PFSK-1 (cell line): Measurements from ENCODE around the gene SPTB.

Source experiments
- POLR2AphosphoS5 ChIP-seq: IDR thresholded peaks from 2 replicates; pipeline ENCODE4 v1.6.1; 2012; ENCODE audit warnings: low read depth, mild to moderate bottlenecking, control low read depth, low read length, moderate library complexity
- TAF1 ChIP-seq: IDR thresholded peaks from 2 replicates; pipeline ENCODE4 v1.6.1; 2012; ENCODE audit warnings: low read length, control low read depth, borderline replicate concordance; ENCODE audit not compliant: insufficient read depth
- TF ChIP-seq, protein P1 (sequence below), 2 experiments: IDR thresholded peaks; 2 replicates each; pipeline versions ENCODE4 v1.6.1 to v1.8.0; 2011 to 2012; ENCODE audit warnings: low read depth in 2 of 2, low read length in 2 of 2, control low read depth in 1 of 2, inconsistent platforms in 1 of 2, mild to moderate bottlenecking in 1 of 2, moderate library complexity in 1 of 2; ENCODE audit not compliant: insufficient read depth in 1 of 2

GRCh38 chr14:64724578-64724930 is 155.2 kb downstream of the SPTB start:
- TF ChIP-seq POLR2AphosphoS5 = no peak
- TF ChIP-seq TAF1 = no peak
- TF ChIP-seq, protein P1, sequence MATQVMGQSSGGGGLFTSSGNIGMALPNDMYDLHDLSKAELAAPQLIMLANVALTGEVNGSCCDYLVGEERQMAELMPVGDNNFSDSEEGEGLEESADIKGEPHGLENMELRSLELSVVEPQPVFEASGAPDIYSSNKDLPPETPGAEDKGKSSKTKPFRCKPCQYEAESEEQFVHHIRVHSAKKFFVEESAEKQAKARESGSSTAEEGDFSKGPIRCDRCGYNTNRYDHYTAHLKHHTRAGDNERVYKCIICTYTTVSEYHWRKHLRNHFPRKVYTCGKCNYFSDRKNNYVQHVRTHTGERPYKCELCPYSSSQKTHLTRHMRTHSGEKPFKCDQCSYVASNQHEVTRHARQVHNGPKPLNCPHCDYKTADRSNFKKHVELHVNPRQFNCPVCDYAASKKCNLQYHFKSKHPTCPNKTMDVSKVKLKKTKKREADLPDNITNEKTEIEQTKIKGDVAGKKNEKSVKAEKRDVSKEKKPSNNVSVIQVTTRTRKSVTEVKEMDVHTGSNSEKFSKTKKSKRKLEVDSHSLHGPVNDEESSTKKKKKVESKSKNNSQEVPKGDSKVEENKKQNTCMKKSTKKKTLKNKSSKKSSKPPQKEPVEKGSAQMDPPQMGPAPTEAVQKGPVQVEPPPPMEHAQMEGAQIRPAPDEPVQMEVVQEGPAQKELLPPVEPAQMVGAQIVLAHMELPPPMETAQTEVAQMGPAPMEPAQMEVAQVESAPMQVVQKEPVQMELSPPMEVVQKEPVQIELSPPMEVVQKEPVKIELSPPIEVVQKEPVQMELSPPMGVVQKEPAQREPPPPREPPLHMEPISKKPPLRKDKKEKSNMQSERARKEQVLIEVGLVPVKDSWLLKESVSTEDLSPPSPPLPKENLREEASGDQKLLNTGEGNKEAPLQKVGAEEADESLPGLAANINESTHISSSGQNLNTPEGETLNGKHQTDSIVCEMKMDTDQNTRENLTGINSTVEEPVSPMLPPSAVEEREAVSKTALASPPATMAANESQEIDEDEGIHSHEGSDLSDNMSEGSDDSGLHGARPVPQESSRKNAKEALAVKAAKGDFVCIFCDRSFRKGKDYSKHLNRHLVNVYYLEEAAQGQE (IDR thresholded peaks at IDR 0.05; ENCODE audit: insufficient read depth in 1 of 2, low read depth in 2 of 2, low read length in 2 of 2) = no peak
